GM18519 (cell line): Measurements from ENCODE around the gene RPS6KA4.

Source experiments
- ATAC-seq: cut with Tn5 transposase; IDR thresholded peaks from one replicate; pipeline ENCODE4 v1.9.1; 2021; ENCODE audit warnings: mild to moderate bottlenecking, moderate library complexity; ENCODE audit not compliant: unreplicated experiment, low FRiP score

Gene RPS6KA4

GRCh38 chr11:64362339-64362738 is 3.4 kb downstream of the RPS6KA4 start:
- ATAC-seq = no peak

GRCh38 chr11:64364435-64364834 is 5.5 kb downstream of the RPS6KA4 start:
- no peak for ATAC-seq

- ATAC-seq = no peak
Observed at GRCh38 chr11:64364911-64365310, 5.9 kb downstream of the RPS6KA4 start.

- no peak for ATAC-seq
Observed at GRCh38 chr11:64366751-64367150, 7.8 kb downstream of the RPS6KA4 start.

GRCh38 chr11:64367931-64368672 is 9.1 kb downstream of the RPS6KA4 start:
- ATAC-seq = no peak

- no peak for ATAC-seq
Observed at GRCh38 chr11:64368673-64369074, 9.7 kb downstream of the RPS6KA4 start.

- ATAC-seq = no peak
Observed at GRCh38 chr11:64369440-64370421, 10.8 kb downstream of the RPS6KA4 start.

- no peak for ATAC-seq
Observed at GRCh38 chr11:64371201-64371600, 12.2 kb downstream of the RPS6KA4 start.

GRCh38 chr11:64372021-64372420 is 13.1 kb downstream of the RPS6KA4 start:
- no peak for ATAC-seq

- ATAC-seq = no peak
Observed at GRCh38 chr11:64372802-64373597, 14.0 kb downstream of the RPS6KA4 start.

GRCh38 chr11:64373598-64373974 is 14.6 kb downstream of the RPS6KA4 start:
- no peak for ATAC-seq

GRCh38 chr11:64376071-64376470 is 17.1 kb downstream of the RPS6KA4 start:
- no peak for ATAC-seq

GRCh38 chr11:64378335-64378880 is 19.4 kb downstream of the RPS6KA4 start:
- no peak for ATAC-seq

- no peak for ATAC-seq
Observed at GRCh38 chr11:64379160-64379559, 20.2 kb downstream of the RPS6KA4 start.

GRCh38 chr11:64379817-64380709 is 21.1 kb downstream of the RPS6KA4 start:
- ATAC-seq = no peak

- ATAC-seq = no peak
Observed at GRCh38 chr11:64381350-64381749, 22.4 kb downstream of the RPS6KA4 start.

- ATAC-seq = no peak
Observed at GRCh38 chr11:64382047-64382446, 23.1 kb downstream of the RPS6KA4 start.

GRCh38 chr11:64382586-64382985 is 23.6 kb downstream of the RPS6KA4 start:
- no peak for ATAC-seq

- no peak for ATAC-seq
Observed at GRCh38 chr11:64383580-64383979, 24.6 kb downstream of the RPS6KA4 start.
